GM18868 (cell line): ENCODE measurements around the gene GBF1.
A peak's percentile ranks its signal among the peaks of the same experiment; 100 is the strongest.
"Not testable (repeated sequence)": the region's sequence is repeated elsewhere in the genome, so short reads cannot be mapped to it uniquely, and the experiment has no call there.

Source experiments
- ATAC-seq: cut with Tn5 transposase; IDR thresholded peaks from one replicate; pipeline ENCODE4 v1.9.1; 2021; ENCODE audit warnings: mild to moderate bottlenecking, moderate library complexity; ENCODE audit not compliant: unreplicated experiment

GBF1 gene

GRCh38 chr10:102245082-102245931 is at the start of gene GBF1:
TSS of gene GBF1 (plus strand) at chr10:102245532. CDS start at chr10:102258939, 13,407 bp downstream.
- peak; percentile 89 for ATAC-seq

- ATAC-seq = no peak
These were observed 48.4 kb upstream of the GBF1 start for GRCh38 chr10:102196893-102197292.

DNA sequence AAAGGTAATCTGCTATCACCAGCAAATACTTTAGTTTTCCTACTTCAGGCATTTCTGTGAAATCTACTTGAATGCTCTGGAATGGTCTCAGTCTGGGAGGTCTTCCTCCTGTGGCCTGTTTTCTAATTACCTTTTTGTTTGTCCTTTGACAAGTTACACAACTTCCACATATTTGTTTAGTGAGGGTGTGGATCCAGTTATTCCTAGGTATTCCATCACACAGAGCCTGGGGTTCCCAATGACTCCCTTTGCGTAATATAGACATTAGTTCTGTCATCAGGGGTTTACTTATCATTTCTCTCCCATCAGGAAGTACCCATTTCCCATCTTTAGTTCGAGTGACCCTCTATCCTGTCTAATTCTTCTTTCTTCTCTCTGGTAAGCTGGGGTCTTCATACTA is 47.3 kb upstream of the GBF1 start:
- no peak for ATAC-seq

GRCh38 chr10:102200751-102201640 is 44.3 kb upstream of the GBF1 start:
- ATAC-seq = no peak

GRCh38 chr10:102202386-102202785 is 42.9 kb upstream of the GBF1 start:
- ATAC-seq = no peak

- no peak for ATAC-seq
These were observed 36.9 kb upstream of the GBF1 start for GRCh38 chr10:102208311-102209035.

DNA sequence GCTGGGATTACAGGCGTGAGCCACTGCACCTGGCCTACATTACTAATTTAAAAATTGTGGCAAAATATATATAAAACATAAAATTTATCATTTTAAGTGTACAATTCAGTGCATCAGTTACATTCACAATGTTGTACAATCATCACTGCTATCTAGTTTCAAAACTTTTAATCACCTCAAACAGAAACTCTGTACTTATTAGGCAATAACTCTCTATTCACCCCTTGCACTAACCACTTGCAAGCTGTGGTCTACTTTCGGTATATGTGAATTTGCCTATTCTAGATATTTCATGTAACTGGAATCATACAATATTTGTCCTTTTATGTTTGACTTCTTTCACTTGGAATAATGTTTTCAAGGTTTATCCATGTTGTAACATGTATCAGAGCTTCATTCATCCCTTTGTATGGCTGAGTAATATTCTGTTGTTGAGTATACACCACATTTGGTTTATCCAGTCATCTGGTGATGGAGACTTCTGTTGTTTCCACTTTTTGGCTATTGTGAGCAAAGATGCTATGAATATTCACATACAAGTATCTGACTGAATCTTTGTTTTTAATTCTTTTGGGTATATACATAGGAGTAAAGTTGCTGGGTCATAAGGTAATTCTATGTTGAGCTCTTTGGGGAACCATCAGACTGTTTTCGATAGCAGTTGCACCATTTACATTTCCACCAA is 33.6 kb upstream of the GBF1 start:
- ATAC-seq = no peak

- not testable (repeated sequence) for ATAC-seq
These were observed 31.7 kb upstream of the GBF1 start for GRCh38 chr10:102213599-102213998.

- ATAC-seq = no peak
These were observed 26.0 kb upstream of the GBF1 start for GRCh38 chr10:102219370-102219769.

DNA sequence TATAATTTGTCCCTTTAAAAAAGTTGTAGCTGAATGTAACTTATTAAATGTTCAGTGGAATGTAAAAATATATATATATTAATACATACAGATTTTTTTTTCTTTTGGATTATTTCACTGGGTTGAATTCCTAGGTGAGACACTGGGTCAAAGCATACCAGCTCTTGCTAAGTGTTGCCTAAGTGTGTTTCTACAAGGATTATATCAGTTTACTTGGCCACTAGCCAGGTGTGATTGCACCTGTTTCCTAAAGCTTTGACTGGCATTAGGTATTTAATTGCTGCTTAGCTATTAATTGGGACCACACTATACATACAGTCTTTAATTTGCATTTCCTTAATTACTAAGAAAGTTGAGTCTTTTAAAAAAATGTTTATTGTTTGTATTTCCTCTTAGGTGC is 24.7 kb upstream of the GBF1 start:
- no peak for ATAC-seq

DNA sequence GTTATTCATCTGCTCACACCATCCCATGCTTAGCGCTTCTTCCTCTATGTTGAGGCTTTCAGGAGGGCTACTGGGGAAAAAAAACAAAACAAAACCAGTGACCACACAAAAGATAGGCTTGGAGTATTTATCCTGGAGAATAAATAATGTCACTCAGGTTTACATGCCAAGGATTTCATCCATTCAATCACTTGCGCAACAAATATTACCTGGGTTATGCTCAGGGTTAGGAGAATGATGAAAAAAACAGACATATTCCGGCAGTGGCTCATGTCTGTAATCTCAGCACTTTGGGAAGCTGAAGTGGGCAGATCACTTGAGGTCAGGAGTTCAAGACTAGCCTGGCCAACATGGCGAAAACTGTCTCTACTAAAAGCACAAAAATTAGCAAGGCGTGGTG is 22.5 kb upstream of the GBF1 start:
- no peak for ATAC-seq

DNA sequence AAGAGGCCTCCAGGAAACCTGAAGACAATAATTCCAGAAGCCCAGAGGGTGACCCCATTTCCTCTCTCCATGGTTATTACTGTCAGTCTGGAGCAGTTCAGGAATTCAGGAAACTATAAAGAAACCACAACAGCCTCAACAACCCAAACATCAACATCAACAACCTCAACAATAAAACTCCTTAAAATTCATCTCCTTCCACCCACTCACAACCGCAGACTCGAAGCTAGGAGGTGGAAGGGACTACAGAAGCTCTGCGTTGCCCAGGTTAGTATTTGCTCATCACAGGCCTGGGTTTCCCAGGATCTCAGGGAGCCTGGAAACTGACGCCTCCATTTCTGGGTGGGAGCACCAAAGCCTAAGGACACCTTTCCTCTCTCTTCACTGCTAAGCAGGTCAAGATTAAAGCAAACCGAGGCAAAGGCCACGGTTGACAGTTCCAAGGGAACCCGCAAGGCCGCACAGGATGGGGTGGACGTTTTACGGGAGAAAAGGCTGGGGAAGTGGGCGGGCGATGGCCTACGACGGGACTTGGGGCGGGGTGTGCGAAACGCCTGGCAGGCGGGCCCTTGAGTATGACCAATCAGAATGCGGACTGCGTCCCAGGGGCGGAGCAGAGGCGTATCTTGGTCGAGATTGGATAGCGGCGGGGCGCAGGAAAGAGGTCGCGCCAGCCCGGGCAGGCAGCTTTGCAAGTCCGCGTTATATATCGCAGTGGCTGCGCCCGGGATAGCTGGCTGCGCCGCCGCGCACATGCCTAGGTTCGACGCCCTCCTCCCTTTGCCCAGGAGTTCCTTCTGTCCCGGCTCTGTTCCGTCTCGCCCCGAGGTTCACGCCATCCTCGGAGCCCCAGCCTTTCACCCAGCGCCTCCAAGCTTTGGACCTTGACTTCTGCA is 19.4 kb upstream of the GBF1 start, which contains the start of gene ELOVL3:
Gene ELOVL3, plus strand, starts transcription at position 654 of the 896 bp plus-strand sequence. CDS start 250 bp downstream, outside the sequence.
- ATAC-seq = peak; percentile 86

DNA sequence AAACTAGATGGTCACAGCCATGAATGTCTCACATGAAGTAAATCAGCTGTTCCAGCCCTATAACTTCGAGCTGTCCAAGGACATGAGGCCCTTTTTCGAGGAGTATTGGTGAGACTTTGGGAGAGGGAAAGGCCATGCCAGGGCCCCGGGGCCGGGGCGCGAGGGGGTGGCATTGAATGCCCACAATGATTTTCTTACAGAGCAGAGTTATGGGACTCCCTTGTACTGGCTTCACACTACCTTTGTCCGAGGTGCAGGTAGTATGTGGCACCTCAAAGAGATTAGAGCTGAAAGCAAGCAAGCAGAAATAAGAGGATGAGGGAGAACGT is 18.8 kb upstream of the GBF1 start:
- ATAC-seq = no peak

DNA sequence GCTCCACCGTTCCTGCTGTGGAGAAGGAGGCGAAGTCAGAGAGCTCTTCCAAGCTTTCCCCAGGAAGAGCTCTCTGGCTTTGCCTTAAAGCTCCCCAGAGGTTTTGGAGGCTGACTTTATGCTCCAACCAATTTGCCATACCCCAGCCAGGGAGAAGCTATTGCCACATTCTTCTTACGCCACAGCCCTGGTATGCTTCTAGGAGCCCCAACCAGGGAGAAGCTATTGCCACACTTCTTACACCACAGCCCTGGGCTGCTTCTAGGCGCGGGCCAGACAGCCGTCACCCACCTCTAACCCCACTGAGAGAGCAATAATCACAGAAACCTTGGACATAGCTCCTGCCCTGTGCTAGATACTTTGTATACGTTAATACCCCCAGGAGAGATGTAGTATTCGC is 18.3 kb upstream of the GBF1 start:
- ATAC-seq = no peak

DNA sequence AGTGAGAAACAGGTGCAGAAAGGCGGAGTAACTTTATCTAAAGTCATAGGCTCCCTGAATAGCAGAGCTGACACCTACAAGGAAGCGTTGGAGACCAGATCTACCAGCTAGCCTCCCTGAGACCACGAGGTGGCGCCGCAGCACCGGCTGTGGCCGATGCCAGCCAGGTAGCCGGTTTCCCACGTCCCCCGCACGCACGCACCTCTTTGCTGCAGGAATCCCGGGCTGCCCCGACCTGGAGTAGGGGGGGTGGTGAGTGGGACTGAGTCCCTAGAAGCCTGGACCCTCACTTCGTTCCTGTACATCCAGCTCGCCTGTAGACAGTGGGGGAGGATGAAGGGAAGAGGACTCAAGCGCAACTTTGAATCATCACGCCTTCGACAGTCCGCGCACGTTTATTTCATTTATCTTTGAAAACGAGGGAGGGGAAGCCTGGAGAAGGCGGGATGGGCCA is 15.5 kb upstream of the GBF1 start:
- ATAC-seq = no peak

GRCh38 chr10:102230264-102230860 is 15.0 kb upstream of the GBF1 start:
- ATAC-seq = no peak

- no peak for ATAC-seq
These were observed 14.4 kb upstream of the GBF1 start for GRCh38 chr10:102230861-102231356.

DNA sequence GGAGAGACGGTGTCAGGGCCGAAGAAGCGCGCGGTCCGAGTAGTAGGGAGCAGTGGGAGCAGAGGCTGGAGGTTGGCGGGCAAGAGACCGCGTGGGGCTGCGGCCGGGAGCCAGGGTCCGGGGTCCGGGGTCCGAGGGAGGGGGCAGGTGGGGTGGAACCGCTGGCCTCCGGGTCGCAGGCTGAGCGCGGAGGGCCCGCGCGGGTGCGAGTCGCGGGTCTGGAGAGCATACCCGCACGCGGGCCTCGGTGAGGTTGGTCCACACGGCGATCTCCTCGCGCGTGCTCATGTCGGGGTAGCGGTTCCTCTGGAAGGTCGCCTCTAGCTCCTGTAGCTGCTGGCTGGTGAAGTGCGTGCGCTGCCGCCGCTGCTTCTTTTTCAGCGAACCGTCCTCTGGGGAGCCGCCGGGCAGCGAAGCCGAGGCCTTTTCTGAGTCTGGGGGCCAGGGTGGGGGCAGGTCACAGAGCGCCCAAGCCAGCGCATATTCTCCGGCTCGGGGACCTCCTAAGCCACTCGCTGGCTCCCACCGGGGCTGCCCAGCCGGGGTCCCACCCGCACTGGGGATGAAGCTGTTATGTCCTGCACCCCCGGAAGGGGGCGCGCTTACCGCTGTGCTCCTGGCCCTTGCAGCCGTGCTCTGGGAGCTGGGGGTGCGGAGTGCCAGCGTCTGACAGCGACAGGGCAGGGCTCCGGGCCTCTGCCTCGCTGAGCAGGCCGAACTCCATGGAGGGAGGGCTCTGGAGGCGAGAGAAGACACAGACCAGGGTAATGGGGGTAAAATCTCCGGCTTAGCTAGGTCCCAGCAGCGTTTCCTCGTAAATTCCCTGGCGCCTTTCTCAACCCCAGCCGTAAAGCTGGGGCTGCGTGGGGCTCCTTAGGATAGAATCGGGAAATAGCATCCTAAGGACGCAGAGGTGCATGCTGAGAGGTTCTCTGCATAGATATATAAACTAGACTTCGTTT is 13.7 kb upstream of the GBF1 start:
- ATAC-seq = no peak
